Caco-2 (cell line): ENCODE measurements around the gene CDKN1A. TPM values are rescaled to one million over a fixed set of nuclear protein-coding genes. Genes with fewer than 3 reads are reported as not detected.

Experiments
- BruUV-seq: library from RNA; stranded (reverse); fragments of 400-500 nt; replicated peaks from 2 replicates; lab custom pipeline; 2021; lab: Mats Ljungman, UMichigan
- CTCF ChIA-PET: fragments of 300-600 bp; sonication (Branson Sonifier 250); formaldehyde crosslinking; loops from one replicate; lab custom pipeline; 2022; ENCODE audit warnings: antibody characterized with exemption; lab: Charles Lee
- POLR2A ChIA-PET: fragments of 300-600 bp; sonication (Branson Sonifier 250); formaldehyde crosslinking; loops from one replicate; lab custom pipeline; 2022; ENCODE audit warnings: antibody characterized with exemption; lab: Charles Lee
- DNase-seq, 2 experiments: peaks; one replicate each; pipeline versions ENCODE4 v3.0.0 to v3.0.0-alpha.2; 2020 to 2022
- H3K27me3 ChIP-seq: replicated peaks from 2 replicates; pipeline ENCODE4 v1.6.0; 2011; ENCODE audit warnings: low read length; ENCODE audit not compliant: control insufficient read depth, insufficient read depth
- H3K36me3 ChIP-seq: 2 replicates; pipeline ENCODE4 v1.5.1; 2011; ENCODE audit warnings: low read length; ENCODE audit not compliant: control insufficient read depth, insufficient read depth
- H3K4me1 ChIP-seq: fragments of 250-450 bp; sonication (Bioruptor Pico); 2 replicates; pipeline ENCODE4 v1.5.1; 2020; ENCODE audit warnings: mild to moderate bottlenecking
- H3K4me3 ChIP-seq: 2 replicates; pipeline ENCODE4 v1.5.1; 2011; ENCODE audit warnings: low read depth, mild to moderate bottlenecking, control low read depth, low read length
- H3K9me3 ChIP-seq: fragments of 250-450 bp; sonication (Bioruptor Pico); 2 replicates; pipeline ENCODE4 v1.5.1; 2020; ENCODE audit warnings: mild to moderate bottlenecking, moderate library complexity
- H3K27ac Mint-ChIP-seq: one replicate; pipeline ENCODE4 v1.8.0; 2022; ENCODE audit warnings: mixed read lengths; ENCODE audit not compliant: unreplicated experiment
- H3K27me3 Mint-ChIP-seq: one replicate; pipeline ENCODE4 v1.8.0; 2022; ENCODE audit warnings: mixed read lengths; ENCODE audit not compliant: insufficient read depth, unreplicated experiment
- H3K36me3 Mint-ChIP-seq: one replicate; pipeline ENCODE4 v1.8.0; 2022; ENCODE audit warnings: mild to moderate bottlenecking, mixed read lengths; ENCODE audit not compliant: insufficient read depth, unreplicated experiment
- H3K4me1 Mint-ChIP-seq: one replicate; pipeline ENCODE4 v1.8.0; 2022; ENCODE audit warnings: low read depth, mixed read lengths; ENCODE audit not compliant: unreplicated experiment
- H3K4me3 Mint-ChIP-seq: one replicate; pipeline ENCODE4 v1.8.0; 2022; ENCODE audit warnings: mild to moderate bottlenecking, moderate library complexity, mixed read lengths; ENCODE audit not compliant: unreplicated experiment
- H3K9me3 Mint-ChIP-seq: one replicate; pipeline ENCODE4 v1.8.0; 2022; ENCODE audit warnings: mixed read lengths; ENCODE audit not compliant: unreplicated experiment
- intact Hi-C: fragments of 100-400 bp; cut with micrococcal nuclease; formaldehyde crosslinking; loops from one replicate; pipeline ENCODE4 v1.10.0; 2022; ENCODE audit not compliant: unreplicated experiment
- total RNA-seq: library from RNA; stranded (reverse); gene quantifications from 2 replicates; pipeline ENCODE4 v1.2.3, GENCODE V29; 2022
- TF ChIP-seq, protein P1 (sequence below), 2 experiments: fragments of 200-600 bp in 1 of 2; IDR thresholded peaks; 1 replicate in 1 of 2; 2 replicates in 1 of 2; pipeline versions ENCODE4 v1.5.1 to v1.8.0; 2011 to 2022; ENCODE audit warnings: antibody characterized with exemption in 1 of 2, control low read depth in 1 of 2, inconsistent platforms in 1 of 2, low read depth in 1 of 2, low read length in 1 of 2, mild to moderate bottlenecking in 1 of 2, moderate library complexity in 1 of 2; ENCODE audit not compliant: insufficient read depth in 1 of 2, severe bottlenecking in 1 of 2, unreplicated experiment in 1 of 2

Gene CDKN1A
- total RNA-seq, 1 experiment from 2014 or later = 3.0 TPM

DNA sequence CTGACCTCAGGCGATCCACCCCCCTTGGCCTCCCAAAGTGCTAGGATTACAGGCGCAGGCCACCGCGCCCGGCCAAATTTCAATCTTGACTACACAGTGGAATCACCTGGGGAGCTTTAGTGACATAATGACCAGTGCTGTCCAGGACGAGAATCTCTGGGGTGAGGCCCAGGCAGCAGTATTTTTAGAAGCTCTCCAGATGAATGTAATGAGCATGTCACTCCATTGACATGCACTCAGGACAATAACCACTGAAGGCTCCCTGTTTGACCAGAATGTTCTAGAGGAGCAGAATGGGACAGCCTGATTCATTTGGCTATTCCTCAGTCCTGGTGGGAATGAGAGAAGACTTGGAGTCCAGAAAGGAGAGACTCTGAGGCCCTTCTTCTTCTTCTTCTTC lies 45.1 kb upstream of the CDKN1A start:
- H3K27me3 Mint-ChIP-seq = no peaks in the 10 kb centered on the region
- CTCF ChIA-PET = no interaction called here
- no peaks in the 10 kb centered on the region for H3K27me3 ChIP-seq

DNA sequence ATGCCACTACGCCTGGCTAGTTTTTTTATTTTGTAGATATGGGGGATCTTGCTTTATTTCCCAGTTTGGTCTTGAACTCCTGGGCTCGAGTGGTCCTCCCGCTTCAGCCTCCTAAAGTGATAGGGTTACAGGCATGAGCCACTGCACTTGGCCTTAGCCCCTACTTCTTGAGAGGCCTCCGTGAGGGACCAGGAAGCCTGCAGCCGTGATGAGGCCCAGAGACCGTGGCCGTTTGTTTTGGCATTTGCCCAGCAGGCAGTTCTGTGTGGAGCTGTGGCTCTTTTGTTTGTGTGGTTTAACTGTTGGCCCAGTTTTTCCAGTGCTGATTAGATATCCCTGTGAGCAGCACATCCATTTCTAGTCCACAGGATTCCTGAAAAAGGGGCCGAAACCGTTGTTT lies 44.6 kb upstream of the CDKN1A start:
- Histone ChIP-seq H3K36me3 (no peaks in the 10 kb centered on the region), H3K27me3 (no peaks in the 10 kb centered on the region), H3K9me3 (no peaks in the 10 kb centered on the region), H3K4me3 (no peak overlapping the region), H3K4me1 (no peaks in the 10 kb centered on the region)
- no peak for DNase-seq
- Mint-ChIP-seq H3K9me3 (no peaks in the 10 kb centered on the region), H3K27ac (no peak overlapping the region), H3K27me3 (no peaks in the 10 kb centered on the region), H3K36me3 (no peaks in the 10 kb centered on the region), H3K4me1 (no peaks in the 10 kb centered on the region), H3K4me3 (no peak overlapping the region)
- ChIA-PET POLR2A (no interaction called here), CTCF (no interaction called here)
- intact Hi-C loops = no loop called here
- TF ChIP-seq, protein P1, sequence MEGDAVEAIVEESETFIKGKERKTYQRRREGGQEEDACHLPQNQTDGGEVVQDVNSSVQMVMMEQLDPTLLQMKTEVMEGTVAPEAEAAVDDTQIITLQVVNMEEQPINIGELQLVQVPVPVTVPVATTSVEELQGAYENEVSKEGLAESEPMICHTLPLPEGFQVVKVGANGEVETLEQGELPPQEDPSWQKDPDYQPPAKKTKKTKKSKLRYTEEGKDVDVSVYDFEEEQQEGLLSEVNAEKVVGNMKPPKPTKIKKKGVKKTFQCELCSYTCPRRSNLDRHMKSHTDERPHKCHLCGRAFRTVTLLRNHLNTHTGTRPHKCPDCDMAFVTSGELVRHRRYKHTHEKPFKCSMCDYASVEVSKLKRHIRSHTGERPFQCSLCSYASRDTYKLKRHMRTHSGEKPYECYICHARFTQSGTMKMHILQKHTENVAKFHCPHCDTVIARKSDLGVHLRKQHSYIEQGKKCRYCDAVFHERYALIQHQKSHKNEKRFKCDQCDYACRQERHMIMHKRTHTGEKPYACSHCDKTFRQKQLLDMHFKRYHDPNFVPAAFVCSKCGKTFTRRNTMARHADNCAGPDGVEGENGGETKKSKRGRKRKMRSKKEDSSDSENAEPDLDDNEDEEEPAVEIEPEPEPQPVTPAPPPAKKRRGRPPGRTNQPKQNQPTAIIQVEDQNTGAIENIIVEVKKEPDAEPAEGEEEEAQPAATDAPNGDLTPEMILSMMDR (IDR thresholded peaks at IDR 0.05; ENCODE audit: insufficient read depth in 1 of 2, low read depth in 1 of 2, low read length in 1 of 2, severe bottlenecking in 1 of 2, unreplicated experiment in 1 of 2) = no peak
- no TSS peak for BruUV-seq

More for the DNA sequence above, 45.1 kb upstream of the CDKN1A start:
- Histone ChIP-seq H3K4me3 (no peak overlapping the region), H3K36me3 (no peaks in the 10 kb centered on the region), H3K9me3 (no peaks in the 10 kb centered on the region), H3K4me1 (no peaks in the 10 kb centered on the region)
- intact Hi-C loops = no loop called here
- POLR2A ChIA-PET = interaction anchor here (0.7 kb wide), 1 partner anchor 18 kb away, joined by 5 read pairs; no protein-coding TSS in a partner anchor
- no peak for DNase-seq
- no peak overlapping the region for H3K27ac Mint-ChIP-seq
- H3K4me1 Mint-ChIP-seq = no peaks in the 10 kb centered on the region
- H3K9me3 Mint-ChIP-seq = no peaks in the 10 kb centered on the region
- H3K4me3 Mint-ChIP-seq = no peak overlapping the region
- TF ChIP-seq, protein P1 (IDR thresholded peaks at IDR 0.05; ENCODE audit: insufficient read depth in 1 of 2, low read depth in 1 of 2, low read length in 1 of 2, severe bottlenecking in 1 of 2, unreplicated experiment in 1 of 2) = no peak
- BruUV-seq = no TSS peak
- no peaks in the 10 kb centered on the region for H3K36me3 Mint-ChIP-seq

DNA sequence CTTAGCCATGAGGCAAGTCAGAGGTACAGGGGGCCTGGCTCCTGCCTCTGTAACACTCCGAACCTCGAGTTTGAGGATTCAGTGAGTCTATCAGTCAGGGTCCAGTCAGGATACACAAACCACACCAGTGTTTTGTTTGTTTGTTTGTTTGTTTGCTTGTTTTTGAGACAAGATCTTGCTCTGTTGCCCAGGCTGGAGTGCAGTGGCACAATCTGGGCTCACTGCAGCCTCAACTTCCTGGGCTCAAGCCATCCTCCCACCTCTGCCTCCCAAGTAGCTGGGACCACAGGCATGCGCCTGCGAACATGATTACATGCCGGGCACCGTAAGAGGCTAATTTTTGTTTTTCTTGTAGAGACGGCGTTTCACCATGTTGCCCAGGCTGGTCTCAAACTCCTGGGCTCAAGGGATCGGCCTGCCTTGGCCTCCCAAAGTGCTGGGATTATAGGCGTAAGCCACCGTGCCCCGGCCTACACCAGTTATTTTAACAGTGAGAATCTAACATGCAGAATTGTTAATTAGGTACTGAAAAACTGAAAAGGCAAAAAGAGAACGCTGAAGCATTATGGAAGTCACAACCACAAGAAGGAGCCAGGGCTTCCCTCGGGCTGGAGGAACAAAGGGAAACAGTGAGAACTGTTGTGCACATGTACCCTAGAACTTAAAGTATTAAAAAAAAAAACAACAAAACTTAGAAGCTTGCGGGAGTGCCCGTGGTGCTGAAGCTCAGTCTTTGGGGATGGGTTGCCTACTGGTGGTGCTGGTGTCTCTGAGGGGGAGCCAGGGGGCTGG lies 44.0 kb upstream of the CDKN1A start:
- Mint-ChIP-seq H3K27ac (no peak overlapping the region), H3K9me3 (no peaks in the 10 kb centered on the region), H3K4me1 (no peaks in the 10 kb centered on the region), H3K36me3 (no peaks in the 10 kb centered on the region), H3K27me3 (no peaks in the 10 kb centered on the region), H3K4me3 (no peak overlapping the region)
- no TSS peak for BruUV-seq
- ChIA-PET POLR2A (no interaction called here), CTCF (interaction anchor here (1.2 kb wide), 1 partner anchor 18 kb away, joined by 3 read pairs; no protein-coding TSS in a partner anchor)
- DNase-seq = no peak
- no peak overlapping the region for H3K4me3 ChIP-seq
- no peaks in the 10 kb centered on the region for H3K9me3 ChIP-seq
- intact Hi-C loops = no loop called here
- no peaks in the 10 kb centered on the region for H3K36me3 ChIP-seq
- no peaks in the 10 kb centered on the region for H3K4me1 ChIP-seq
- no peaks in the 10 kb centered on the region for H3K27me3 ChIP-seq
- TF ChIP-seq, protein P1 (IDR thresholded peaks at IDR 0.05; ENCODE audit: insufficient read depth in 1 of 2, low read depth in 1 of 2, low read length in 1 of 2, severe bottlenecking in 1 of 2, unreplicated experiment in 1 of 2) = no peak
